NCI-H774 (cell line): Measurements from ENCODE around the gene NFATC2.
"Not testable (repeated sequence)": the region's sequence is repeated elsewhere in the genome, so short reads cannot be mapped to it uniquely, and the experiment has no call there.

Source experiments
- DNase-seq: peaks from one replicate; lab custom pipeline; 2025; lab: John Stamatoyannopoulos, UW

Gene NFATC2

DNA sequence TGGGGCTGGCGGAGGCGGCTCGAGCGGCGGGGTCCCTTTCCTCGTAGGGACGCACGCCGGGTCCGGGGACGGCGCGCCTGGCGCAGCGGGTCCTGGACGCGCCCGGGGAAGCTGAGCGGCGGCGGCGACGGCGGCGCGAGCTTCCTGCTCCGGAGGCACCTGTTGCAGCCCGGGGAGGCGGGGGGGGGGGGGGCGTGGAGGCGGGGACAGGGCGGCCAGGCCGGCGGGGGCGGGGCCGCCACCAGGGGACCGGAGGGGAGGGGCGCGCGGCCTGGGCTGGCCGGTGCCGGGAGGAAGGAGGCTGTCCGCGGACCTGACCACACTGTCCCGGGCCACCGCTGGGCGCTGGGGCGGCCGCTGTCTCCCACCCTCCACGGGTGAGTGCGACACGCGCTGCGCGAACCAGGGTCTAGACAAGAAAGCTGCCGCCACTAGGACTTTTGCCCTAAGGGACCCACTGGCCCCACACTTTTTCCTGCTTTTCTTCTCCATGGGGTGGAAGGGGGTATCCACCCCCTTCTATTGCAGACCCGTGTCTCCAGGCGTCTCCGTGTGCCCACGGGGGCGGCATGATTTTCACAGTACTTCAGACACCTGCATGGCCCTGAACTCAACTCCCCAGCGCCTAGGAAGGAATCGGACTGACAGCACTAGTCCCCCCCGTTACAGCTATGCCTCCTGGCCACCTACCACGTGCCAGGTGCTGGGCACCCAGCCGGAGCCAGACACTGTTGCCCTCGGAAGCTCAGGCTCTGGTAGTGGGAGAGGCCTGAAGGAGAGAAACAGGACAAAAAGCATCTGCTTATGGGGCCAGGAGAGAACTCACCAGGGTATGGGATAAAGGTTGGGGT, at the start of gene NFATC2:
Gene NFATC2 (minus strand): TSS at position 149 of the 851 bp plus-strand sequence. CDS start 220 bp downstream, outside the sequence.
- peak; percentile 41 for DNase-seq

GRCh38 chr20:51591871-51592270, 49.4 kb upstream of the NFATC2 start:
- DNase-seq: no peak

DNA sequence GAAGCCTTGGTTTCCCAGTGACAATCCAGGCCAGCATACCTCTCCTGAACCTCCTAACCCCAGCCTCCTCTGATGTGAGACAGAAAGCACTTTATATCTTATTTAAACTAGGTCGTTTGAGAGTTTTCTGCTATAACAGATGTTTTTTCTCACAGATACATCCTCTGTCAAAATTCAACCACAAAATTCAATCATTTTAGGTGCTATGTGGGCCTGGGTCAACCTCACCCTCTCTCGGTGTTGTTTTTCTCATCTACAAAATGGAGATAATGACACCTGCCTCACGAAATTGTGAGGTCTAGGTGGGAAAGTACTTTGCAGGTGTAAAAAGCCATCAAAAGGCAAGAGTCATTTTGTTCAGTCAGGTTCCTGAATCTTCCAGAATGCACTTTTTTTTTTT, 46.2 kb upstream of the NFATC2 start:
- no peak for DNase-seq

DNA sequence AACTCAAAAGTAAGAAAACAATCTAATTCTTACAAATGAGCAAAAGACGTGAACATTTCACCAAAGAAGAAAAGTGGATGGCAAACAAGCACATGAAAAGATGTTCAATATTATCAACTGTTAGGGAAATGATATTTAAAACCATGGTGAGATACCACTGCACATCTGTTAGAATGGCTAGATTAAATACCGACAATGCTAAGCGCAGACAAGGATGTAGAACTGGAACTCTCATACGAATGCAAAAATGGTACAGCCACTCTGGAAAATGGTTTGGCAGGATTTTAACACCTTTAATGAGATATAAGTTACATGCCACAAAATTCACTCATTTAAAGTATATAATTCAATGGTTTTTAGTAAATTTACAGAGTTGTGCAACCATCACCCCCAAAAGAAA, 44.6 kb upstream of the NFATC2 start:
- no peak for DNase-seq

DNA sequence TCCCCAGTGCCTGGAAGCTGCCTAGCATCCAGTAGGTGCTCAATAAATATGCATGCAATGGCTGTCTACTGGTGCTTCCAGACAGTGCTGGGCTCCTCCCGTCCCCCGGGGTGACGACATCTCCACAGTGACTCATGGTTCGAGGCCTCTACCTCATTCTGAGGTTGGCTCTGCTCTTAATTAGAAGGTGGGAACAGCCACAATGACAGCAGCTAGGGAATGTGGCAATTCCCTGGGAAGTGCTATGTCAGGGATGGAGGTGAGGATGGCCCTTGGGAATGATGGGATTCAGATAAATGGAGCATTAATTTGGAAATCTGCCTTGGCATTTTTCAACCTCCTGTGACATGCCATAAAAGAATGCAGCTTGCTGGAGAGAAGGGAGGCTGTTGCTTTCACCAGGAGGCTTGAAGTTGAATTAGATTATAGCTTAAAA, 43.5 kb upstream of the NFATC2 start:
- DNase-seq: no peak

DNA sequence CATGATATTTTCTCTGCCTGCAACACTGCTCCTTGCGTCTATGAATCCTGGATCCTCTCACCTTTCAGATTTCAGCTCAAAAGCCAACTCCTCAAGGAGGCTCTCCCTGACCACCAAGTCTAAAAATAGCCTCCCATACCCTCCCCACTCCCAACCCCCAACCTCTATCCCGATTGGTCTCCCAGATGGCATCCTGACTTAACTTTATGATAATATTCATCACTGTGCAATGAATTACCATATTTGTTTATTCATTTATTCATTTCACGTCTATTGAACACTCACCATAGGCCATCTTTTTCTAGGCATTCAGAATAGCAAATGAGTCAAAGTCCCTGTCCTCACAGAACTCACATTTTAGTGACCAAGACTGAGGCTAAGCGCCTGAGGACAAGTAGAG, 42.6 kb upstream of the NFATC2 start:
- DNase-seq: no peak

- DNase-seq: no peak
Observed at GRCh38 chr20:51584737-51585136, 42.2 kb upstream of the NFATC2 start.

- DNase-seq: no peak
Observed at GRCh38 chr20:51584116-51584515, 41.6 kb upstream of the NFATC2 start.

- no peak for DNase-seq
Observed at GRCh38 chr20:51583499-51583898, 41.0 kb upstream of the NFATC2 start.

DNA sequence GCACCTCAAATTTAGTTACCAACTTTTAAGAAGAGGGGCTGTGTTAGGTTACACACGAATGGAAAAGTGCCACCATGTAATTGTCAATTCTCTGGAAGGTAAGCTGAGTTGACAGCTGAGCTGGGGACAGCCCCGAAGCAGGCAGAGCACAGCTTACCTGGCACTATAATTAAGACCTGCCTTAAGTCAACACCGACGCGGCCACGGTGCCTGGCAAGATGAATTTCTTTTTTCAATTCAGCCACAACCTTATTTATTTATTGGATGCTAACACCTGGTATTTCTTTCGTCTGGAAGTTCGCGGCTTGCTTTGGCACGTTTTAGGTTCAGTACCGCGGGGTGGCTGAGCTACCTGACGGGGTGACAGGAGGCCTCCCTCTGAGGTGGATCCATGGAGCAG, 40.6 kb upstream of the NFATC2 start:
- DNase-seq: no peak

GRCh38 chr20:51581571-51581970, 39.1 kb upstream of the NFATC2 start:
- DNase-seq: no peak

GRCh38 chr20:51579137-51579536, 36.6 kb upstream of the NFATC2 start:
- no peak for DNase-seq

- no peak for DNase-seq
Observed at GRCh38 chr20:51578145-51578459, 35.6 kb upstream of the NFATC2 start.

DNA sequence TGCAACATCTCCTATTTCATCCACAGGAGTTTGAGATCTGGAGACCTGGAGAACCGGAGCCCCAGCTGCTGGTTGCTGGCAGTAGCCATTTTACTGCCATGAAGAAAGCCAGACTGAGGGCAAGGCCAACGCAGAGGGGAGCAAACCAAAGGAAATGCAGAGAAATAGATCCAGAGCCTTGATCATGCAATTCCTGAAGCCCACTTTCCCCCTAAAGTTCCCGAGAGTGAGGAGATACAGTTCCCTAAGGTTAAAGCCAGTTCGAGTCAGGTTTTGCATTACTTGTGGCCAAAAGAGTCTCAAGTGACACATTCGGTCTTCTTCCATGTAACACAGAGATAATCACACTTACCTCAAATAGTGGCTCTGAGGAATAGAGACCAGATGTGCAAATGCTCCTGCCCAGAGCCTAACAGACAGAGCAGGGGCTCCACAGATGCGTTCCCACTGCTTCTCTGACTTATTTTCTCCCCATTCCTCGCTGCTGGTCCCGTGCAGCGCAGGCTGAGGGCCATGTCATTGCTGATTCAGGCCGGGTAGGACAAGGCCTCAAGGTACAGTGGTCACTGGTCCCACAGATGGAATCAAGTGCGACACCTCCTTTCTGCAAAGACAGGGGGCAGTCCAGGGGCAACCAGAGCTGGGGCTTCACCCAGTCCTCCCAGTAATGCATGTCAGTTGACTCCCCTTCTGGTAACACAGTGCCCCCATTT, 35.1 kb upstream of the NFATC2 start:
- no peak for DNase-seq

GRCh38 chr20:51575486-51575885, 33.0 kb upstream of the NFATC2 start:
- no peak for DNase-seq

GRCh38 chr20:51574248-51575033, 31.9 kb upstream of the NFATC2 start:
- no peak for DNase-seq

DNA sequence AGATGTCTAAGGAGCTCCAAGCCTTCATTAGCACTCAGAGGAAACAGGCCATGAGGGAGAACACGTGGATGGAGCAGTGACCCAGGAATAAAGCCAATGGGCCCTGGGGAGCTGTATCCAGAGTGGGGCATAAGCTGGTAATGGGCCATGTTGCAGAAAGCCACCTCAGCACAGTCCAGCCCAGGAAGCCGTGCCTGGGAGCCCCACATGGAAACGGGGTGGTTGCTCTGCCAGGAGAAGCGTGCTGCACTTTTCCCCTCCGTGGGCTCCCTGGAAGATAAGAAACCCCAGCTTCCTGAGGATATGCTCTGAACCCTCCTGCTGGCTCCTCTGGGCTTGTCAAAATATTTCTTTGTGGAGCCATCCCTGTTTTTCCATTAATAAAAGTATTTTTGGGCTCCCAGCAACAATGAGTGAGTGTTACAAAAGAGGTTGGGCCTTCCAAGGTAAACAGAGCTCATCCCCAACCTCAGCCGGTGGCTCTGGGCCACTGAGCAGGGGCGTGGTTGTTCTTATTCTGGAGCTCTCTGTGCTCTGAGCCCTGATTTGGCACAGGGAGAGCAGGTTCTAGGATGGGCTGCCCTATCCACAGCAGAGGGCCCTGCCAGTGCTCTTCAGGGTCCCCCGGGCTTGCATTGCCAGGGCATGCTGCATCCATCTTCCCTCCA, 31.2 kb upstream of the NFATC2 start:
- DNase-seq: no peak

DNA sequence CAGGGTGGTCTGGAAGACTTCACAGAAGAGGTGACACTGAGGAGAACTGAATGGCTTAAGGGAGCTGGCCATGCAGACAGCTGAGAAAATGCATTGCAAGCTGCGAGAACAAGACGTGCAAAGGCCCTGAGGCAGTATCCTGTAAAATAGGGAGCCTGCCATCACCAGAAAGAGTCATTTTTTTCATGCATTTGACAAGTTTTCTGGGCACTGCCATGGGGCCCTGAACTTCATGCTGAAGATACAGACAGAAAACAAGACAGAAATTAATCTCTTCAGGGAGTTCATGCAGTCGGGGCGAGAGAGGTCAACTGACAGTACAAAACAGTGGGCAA, 28.9 kb upstream of the NFATC2 start:
- DNase-seq: no peak

DNA sequence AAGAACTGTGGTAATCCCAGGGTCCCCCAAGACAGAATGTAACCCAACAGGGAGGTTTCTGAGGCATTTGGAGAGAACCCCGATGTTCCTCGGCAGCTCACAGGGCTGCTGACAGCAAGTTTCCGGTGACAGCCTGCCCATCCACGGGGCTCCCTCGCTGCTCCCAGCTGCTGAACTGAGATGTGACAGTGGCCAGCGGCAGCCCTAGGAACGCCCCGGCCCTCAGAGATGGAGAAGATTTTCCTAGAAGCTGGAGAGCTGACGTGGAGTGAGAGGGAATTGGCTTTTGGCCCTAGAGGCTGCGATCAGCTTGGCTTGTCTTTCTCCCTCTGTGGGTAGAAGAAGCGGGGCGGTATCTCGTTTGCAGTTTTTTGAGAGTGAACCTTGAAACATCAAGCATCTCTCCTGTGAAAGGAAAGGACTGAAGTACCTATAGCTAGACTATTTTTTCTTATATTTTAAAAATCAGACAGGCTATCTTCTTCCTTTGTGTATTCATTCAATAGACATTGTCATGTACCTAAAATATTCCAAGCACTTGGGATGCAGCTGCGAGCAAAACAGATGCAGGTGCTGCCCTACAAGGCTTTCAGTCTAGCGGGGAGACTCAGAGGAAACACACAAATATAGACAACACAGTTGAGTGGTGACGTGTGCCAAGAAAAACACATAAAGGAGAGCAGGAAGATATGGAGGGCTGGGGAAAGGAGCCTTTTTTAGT, 28.4 kb upstream of the NFATC2 start:
- no peak for DNase-seq

GRCh38 chr20:51569815-51570738, 27.6 kb upstream of the NFATC2 start:
- DNase-seq: no peak

GRCh38 chr20:51568533-51568932, 26.0 kb upstream of the NFATC2 start:
- DNase-seq: not testable (repeated sequence)
